SJSA1 (cell line): ENCODE measurements around the gene C5orf34. TPM values are rescaled to one million over a fixed set of nuclear protein-coding genes. Genes with fewer than 3 reads are reported as not detected.
"Not testable (repeated sequence)": the region's sequence is repeated elsewhere in the genome, so short reads cannot be mapped to it uniquely, and the experiment has no call there.

Source experiments
- DNase-seq, 2 experiments: peaks; one replicate each; pipeline ENCODE4 v3.0.0-alpha.2; 2015 to 2020; ENCODE audit warnings: low spot score in 2 of 2, low read depth in 1 of 2
- H3K27ac ChIP-seq: fragments of 250-450 bp; sonication (Bioruptor Pico); 2 replicates; pipeline ENCODE4 v1.5.1; 2020; ENCODE audit warnings: mild to moderate bottlenecking, moderate library complexity
- H3K27me3 ChIP-seq: fragments of 250-450 bp; sonication (Bioruptor Pico); replicated peaks from 2 replicates; pipeline ENCODE4 v1.5.1; 2020; ENCODE audit warnings: mild to moderate bottlenecking, moderate library complexity
- H3K36me3 ChIP-seq: fragments of 250-450 bp; sonication (Bioruptor Pico); 2 replicates; pipeline ENCODE4 v1.5.1; 2020; ENCODE audit warnings: mild to moderate bottlenecking
- H3K4me1 ChIP-seq: fragments of 250-450 bp; sonication (Bioruptor Pico); replicated peaks from 2 replicates; pipeline ENCODE4 v1.6.1; 2021; ENCODE audit warnings: mild to moderate bottlenecking
- H3K4me3 ChIP-seq: fragments of 250-450 bp; sonication (Bioruptor Pico); 2 replicates; pipeline ENCODE4 v1.5.1; 2020; ENCODE audit warnings: mild to moderate bottlenecking
- H3K9me3 ChIP-seq: fragments of 250-450 bp; sonication (Bioruptor Pico); replicated peaks from 2 replicates; pipeline ENCODE4 v1.5.1; 2020; ENCODE audit warnings: mild to moderate bottlenecking
- total RNA-seq: library from RNA; depleted of rRNA; stranded (reverse); fragments of >200 nt; shearing (Covaris generic); gene quantifications from 2 replicates; pipeline ENCODE4 v1.2.3, GENCODE V29; 2014

Gene C5orf34
- total RNA-seq, 1 experiment from 2014 or later, result 16.5 TPM

- Histone ChIP-seq H3K27me3 (no peaks in the 10 kb centered on the region), H3K4me3 (no peak overlapping the region), H3K9me3 (no peaks in the 10 kb centered on the region), H3K4me1 (no peaks in the 10 kb centered on the region), H3K27ac (no peak overlapping the region), H3K36me3 (peaks cover 94% of the 10 kb centered on the region)
- DNase-seq, result no peak
Measured at GRCh38 chr5:43547532-43547931, 32.6 kb upstream of the C5orf34 start.

- Histone ChIP-seq H3K4me1 (no peaks in the 10 kb centered on the region), H3K27me3 (no peaks in the 10 kb centered on the region), H3K9me3 (no peaks in the 10 kb centered on the region), H3K36me3 (peaks cover 89% of the 10 kb centered on the region), H3K27ac (no peak overlapping the region), H3K4me3 (no peak overlapping the region)
- DNase-seq, result no peak
Measured at GRCh38 chr5:43543434-43543833, 28.5 kb upstream of the C5orf34 start.

GRCh38 chr5:43540746-43541145 is 25.8 kb upstream of the C5orf34 start:
- DNase-seq, result no peak
- Histone ChIP-seq H3K27me3 (no peaks in the 10 kb centered on the region), H3K36me3 (peaks cover 89% of the 10 kb centered on the region), H3K4me3 (no peak overlapping the region), H3K27ac (no peak overlapping the region), H3K4me1 (no peaks in the 10 kb centered on the region), H3K9me3 (no peaks in the 10 kb centered on the region)

- no peaks in the 10 kb centered on the region for H3K4me1 ChIP-seq
- peaks cover 91% of the 10 kb centered on the region for H3K36me3 ChIP-seq
- H3K9me3 ChIP-seq, result no peaks in the 10 kb centered on the region
- DNase-seq, result no peak
- no peaks in the 10 kb centered on the region for H3K27me3 ChIP-seq
- H3K27ac ChIP-seq, result no peak overlapping the region
- H3K4me3 ChIP-seq, result no peak overlapping the region
Measured at GRCh38 chr5:43536972-43537371, 22.0 kb upstream of the C5orf34 start.

GRCh38 chr5:43533646-43534045 is 18.7 kb upstream of the C5orf34 start:
- Histone ChIP-seq H3K4me1 (no peaks in the 10 kb centered on the region), H3K36me3 (peaks cover 95% of the 10 kb centered on the region), H3K27ac (no peak overlapping the region), H3K27me3 (no peaks in the 10 kb centered on the region), H3K9me3 (no peaks in the 10 kb centered on the region), H3K4me3 (no peak overlapping the region)
- DNase-seq, result no peak

GRCh38 chr5:43530648-43531047 is 15.7 kb upstream of the C5orf34 start:
- no peaks in the 10 kb centered on the region for H3K9me3 ChIP-seq
- no peak for DNase-seq
- H3K4me1 ChIP-seq, result no peaks in the 10 kb centered on the region
- H3K27me3 ChIP-seq, result no peaks in the 10 kb centered on the region
- peaks cover 84% of the 10 kb centered on the region for H3K36me3 ChIP-seq
- no peak overlapping the region for H3K4me3 ChIP-seq
- no peak overlapping the region for H3K27ac ChIP-seq

- no peaks in the 10 kb centered on the region for H3K4me1 ChIP-seq
- no peaks in the 10 kb centered on the region for H3K27me3 ChIP-seq
- H3K36me3 ChIP-seq, result peaks cover 25% of the 10 kb centered on the region
- no peak for DNase-seq
- no peak overlapping the region for H3K27ac ChIP-seq
- no peaks in the 10 kb centered on the region for H3K9me3 ChIP-seq
- no peak overlapping the region for H3K4me3 ChIP-seq
Measured at GRCh38 chr5:43523662-43524072, 8.7 kb upstream of the C5orf34 start.

GRCh38 chr5:43520615-43521014 is 5.7 kb upstream of the C5orf34 start:
- Histone ChIP-seq H3K36me3 (peaks cover 7% of the 10 kb centered on the region), H3K27ac (no peak overlapping the region), H3K9me3 (no peaks in the 10 kb centered on the region), H3K4me3 (no peak overlapping the region), H3K4me1 (peaks cover 3% of the 10 kb centered on the region), H3K27me3 (no peaks in the 10 kb centered on the region)
- no peak for DNase-seq

- peak overlapping the region; percentile 95 for H3K27ac ChIP-seq
- H3K36me3 ChIP-seq, result no peaks in the 10 kb centered on the region
- H3K9me3 ChIP-seq, result no peaks in the 10 kb centered on the region
- H3K4me1 ChIP-seq, result peaks cover 12% of the 10 kb centered on the region
- no peak for DNase-seq
- no peaks in the 10 kb centered on the region for H3K27me3 ChIP-seq
- H3K4me3 ChIP-seq, result peak overlapping the region; percentile 52
Measured at GRCh38 chr5:43515678-43516048, 715 bp upstream of the C5orf34 start.

GRCh38 chr5:43514471-43514815 is 505 bp downstream of the C5orf34 start:
- Histone ChIP-seq H3K27ac (peak overlapping the region; percentile 95), H3K4me1 (peaks cover 12% of the 10 kb centered on the region), H3K27me3 (no peaks in the 10 kb centered on the region), H3K36me3 (no peaks in the 10 kb centered on the region), H3K9me3 (no peaks in the 10 kb centered on the region), H3K4me3 (peak overlapping the region; percentile 52)
- DNase-seq, result peak in 1 of 2 experiments; percentile 61

GRCh38 chr5:43514025-43514424 is 923 bp downstream of the C5orf34 start:
- H3K4me1 ChIP-seq, result peaks cover 12% of the 10 kb centered on the region
- H3K27ac ChIP-seq, result peak overlapping the region; percentile 95
- H3K36me3 ChIP-seq, result peaks cover 3% of the 10 kb centered on the region; the same call in 1 of the 2 replicates
- H3K4me3 ChIP-seq, result peak overlapping the region; percentile 52
- H3K27me3 ChIP-seq, result no peaks in the 10 kb centered on the region
- DNase-seq, result no peak
- no peaks in the 10 kb centered on the region for H3K9me3 ChIP-seq

- H3K27ac ChIP-seq, H3K4me3 ChIP-seq, H3K9me3 ChIP-seq, H3K27me3 ChIP-seq, DNase-seq: not testable (repeated sequence)
- Histone ChIP-seq H3K4me1 (peaks cover 12% of the 10 kb centered on the region), H3K36me3 (peaks cover 23% of the 10 kb centered on the region)
Measured at GRCh38 chr5:43511062-43511461, 3.9 kb downstream of the C5orf34 start.

- Histone ChIP-seq H3K36me3 (peaks cover 34% of the 10 kb centered on the region), H3K9me3 (no peaks in the 10 kb centered on the region), H3K27ac (no peak overlapping the region), H3K27me3 (no peaks in the 10 kb centered on the region), H3K4me3 (no peak overlapping the region), H3K4me1 (no peaks in the 10 kb centered on the region)
- no peak for DNase-seq
Measured at GRCh38 chr5:43498581-43498980, 16.4 kb downstream of the C5orf34 start.

GRCh38 chr5:43497311-43498104 is 17.4 kb downstream of the C5orf34 start:
- no peak for DNase-seq
- no peaks in the 10 kb centered on the region for H3K9me3 ChIP-seq
- no peaks in the 10 kb centered on the region for H3K27me3 ChIP-seq
- no peaks in the 10 kb centered on the region for H3K4me1 ChIP-seq
- peaks cover 23% of the 10 kb centered on the region for H3K36me3 ChIP-seq
- no peak overlapping the region for H3K27ac ChIP-seq
- H3K4me3 ChIP-seq, result no peak overlapping the region

- DNase-seq, result no peak
- Histone ChIP-seq H3K9me3 (no peaks in the 10 kb centered on the region), H3K4me1 (no peaks in the 10 kb centered on the region), H3K4me3 (no peak overlapping the region), H3K27me3 (no peaks in the 10 kb centered on the region), H3K27ac (no peak overlapping the region), H3K36me3 (peaks cover 24% of the 10 kb centered on the region)
Measured at GRCh38 chr5:43491326-43491725, 23.6 kb downstream of the C5orf34 start.
